Esophagus squamous epithelium (tissue), 5 donors: Measurements from ENCODE around the gene TSN. TPM values are rescaled to one million over a fixed set of nuclear protein-coding genes. Genes with fewer than 3 reads are reported as not detected.
"Not testable (repeated sequence)": the region's sequence is repeated elsewhere in the genome, so short reads cannot be mapped to it uniquely, and the experiment has no call there.

Experiments
- DNase-seq: peaks from one replicate; lab custom pipeline; 2025; lab: John Stamatoyannopoulos, UW
- H3K27ac ChIP-seq, 4 donors: fragments of 200-600 bp; sonication (generic); one replicate each; pipeline ENCODE4 v1.5.1; 2016 to 2019; ENCODE audit warnings: mild to moderate bottlenecking in 1 of 4
- H3K27me3 ChIP-seq, 4 donors: fragments of 200-600 bp; sonication (generic); 1 replicate in 3 of 4; 2 replicates in 1 of 4; pipeline versions ENCODE4 v1.5.1 to v1.6.0; 2017 to 2021; ENCODE audit warnings: antibody characterized with exemption in 1 of 4
- H3K36me3 ChIP-seq, 3 donors: fragments of 200-600 bp; sonication (generic); one replicate each; pipeline ENCODE4 v1.5.1; 2016 to 2019
- H3K4me1 ChIP-seq, 3 donors: fragments of 200-600 bp; sonication (generic); one replicate each; pipeline ENCODE4 v1.5.1; 2017 to 2019
- H3K4me3 ChIP-seq, 4 donors: fragments of 200-600 bp; sonication (generic); 1 replicate in 3 of 4; 2 replicates in 1 of 4; pipeline ENCODE4 v1.5.1; 2016 to 2019; ENCODE audit warnings: mild to moderate bottlenecking in 2 of 4, moderate library complexity in 1 of 4
- H3K9me3 ChIP-seq, 3 donors: fragments of 200-600 bp; sonication (generic); one replicate each; pipeline ENCODE4 v1.5.1; 2016 to 2019
- CTCF ChIP-seq, 6 experiments: fragments of 450-650 bp in 4 of 6; fragments of 200-600 bp in 2 of 6; sonication (generic) in 2 of 6; IDR thresholded peaks; one replicate each; pipeline ENCODE4 v1.5.1; 2016 to 2019; ENCODE audit warnings: antibody characterized with exemption in 6 of 6, mild to moderate bottlenecking in 4 of 6, moderate library complexity in 4 of 6
- POLR2A ChIP-seq, 4 donors: fragments of 450-650 bp; IDR thresholded peaks; one replicate each; pipeline ENCODE4 v1.6.1; 2017; ENCODE audit warnings: antibody characterized with exemption in 4 of 4, mild to moderate bottlenecking in 4 of 4, moderate library complexity in 3 of 4
- WGBS, 2 donors: methylation state at CpG; one replicate each; pipeline ENCODE4 v1.1.5; 2018; 5-methylcytosine and 5-hydroxymethylcytosine counted together
- intact Hi-C: fragments of 100-400 bp; cut with DNase I; formaldehyde crosslinking; loops from one replicate; pipeline ENCODE4 v1.15.0; 2022
- total RNA-seq, 4 donors: library from RNA; depleted of rRNA; stranded (reverse); fragments of >200 nt; gene quantifications; one replicate each; pipeline ENCODE4 v1.1.0, GENCODE V29; 2016
- donor health status: DM: yes; HTN: yes; CAD: no.

TSN gene
- total RNA-seq, 4 donors from 2014 or later: 27.0 to 38.9 (median 34.9) TPM

- Histone ChIP-seq H3K4me1 (no peaks in the 10 kb centered on the region), H3K9me3 (no peaks in the 10 kb centered on the region), H3K4me3 (no peak overlapping the region), H3K27me3 (no peaks in the 10 kb centered on the region), H3K27ac (no peak overlapping the region), H3K36me3 (no peaks in the 10 kb centered on the region)
- DNase-seq: no peak
- 64 to 70% methylated on average over 8 to 11 of the region's 11 CpGs for WGBS, 2 donors
- intact Hi-C loops: loop anchor here (10.0 kb wide), 1 partner anchor 175 kb away; the partner anchor contains the start of gene RNU4ATAC
- TF ChIP-seq CTCF (IDR thresholded peaks at IDR 0.05): no peak
- no peak for TF ChIP-seq POLR2A (IDR thresholded peaks at IDR 0.05)
These were observed 45.5 kb upstream of the TSN start for GRCh38 chr2:121709776-121710469.

GRCh38 chr2:121710470-121711170 lies 44.8 kb upstream of the TSN start:
- no peak overlapping the region for H3K27ac ChIP-seq
- no peaks in the 10 kb centered on the region for H3K27me3 ChIP-seq
- no peak overlapping the region for H3K4me3 ChIP-seq
- no peak for DNase-seq
- intact Hi-C loops: loop anchor here (10.0 kb wide), 1 partner anchor 176 kb away; the partner anchor contains the start of gene RNU4ATAC
- H3K36me3 ChIP-seq: no peaks in the 10 kb centered on the region
- WGBS, 2 donors: 70 to 82% methylated on average over 3 to 7 of the region's 7 CpGs
- no peaks in the 10 kb centered on the region for H3K9me3 ChIP-seq
- TF ChIP-seq CTCF (IDR thresholded peaks at IDR 0.05) (no peak), POLR2A (IDR thresholded peaks at IDR 0.05) (no peak)
- H3K4me1 ChIP-seq: no peaks in the 10 kb centered on the region

GRCh38 chr2:121711481-121711880 lies 44.0 kb upstream of the TSN start:
- not testable (repeated sequence) for H3K27ac ChIP-seq, DNase-seq, H3K9me3 ChIP-seq, H3K36me3 ChIP-seq, H3K4me1 ChIP-seq, H3K27me3 ChIP-seq, H3K4me3 ChIP-seq
- intact Hi-C loops: loop anchor here (10.0 kb wide), 1 partner anchor 177 kb away; the partner anchor contains the start of gene RNU4ATAC
- 69 to 76% methylated on average over 2 to 3 of the region's 3 CpGs for whole genome bisulfite sequencing, 2 donors

GRCh38 chr2:121716126-121716525 lies 39.3 kb upstream of the TSN start:
- Histone ChIP-seq H3K27me3 (no peaks in the 10 kb centered on the region), H3K36me3 (no peaks in the 10 kb centered on the region), H3K27ac (no peak overlapping the region), H3K9me3 (no peaks in the 10 kb centered on the region), H3K4me3 (no peak overlapping the region), H3K4me1 (peaks cover 0 to 8% (median 0%) of the 10 kb centered on the region in 3 donors)
- intact Hi-C loops: loop anchor here (10.0 kb wide), 1 partner anchor 181 kb away; the partner anchor contains the start of gene RNU4ATAC
- WGBS, 2 donors: 60 to 87% methylated on average over 1 of the region's 1 CpG
- DNase-seq: no peak
- no peak for TF ChIP-seq CTCF (IDR thresholded peaks at IDR 0.05)
- no peak for TF ChIP-seq POLR2A (IDR thresholded peaks at IDR 0.05)

- Histone ChIP-seq H3K27me3 (no peaks in the 10 kb centered on the region), H3K4me3 (no peak overlapping the region), H3K4me1 (peaks cover 0 to 16% (median 0%) of the 10 kb centered on the region in 3 donors), H3K27ac (no peak overlapping the region), H3K36me3 (no peaks in the 10 kb centered on the region), H3K9me3 (no peaks in the 10 kb centered on the region)
- DNase-seq: no peak
- 91 to 96% methylated on average over 6 of the region's 6 CpGs for WGBS, 2 donors
- TF ChIP-seq POLR2A (IDR thresholded peaks at IDR 0.05) (no peak), CTCF (IDR thresholded peaks at IDR 0.05) (no peak)
- intact Hi-C loops: loop anchor here (10.0 kb wide), 1 partner anchor 183 kb away; the partner anchor contains the start of gene RNU4ATAC
These were observed 37.9 kb upstream of the TSN start for GRCh38 chr2:121717529-121717928.
